Measurements from ENCODE around the gene IKBIP.
"Not testable (repeated sequence)": the region's sequence is repeated elsewhere in the genome, so short reads cannot be mapped to it uniquely, and the experiment has no call there.

The IKBIP gene

DNA sequence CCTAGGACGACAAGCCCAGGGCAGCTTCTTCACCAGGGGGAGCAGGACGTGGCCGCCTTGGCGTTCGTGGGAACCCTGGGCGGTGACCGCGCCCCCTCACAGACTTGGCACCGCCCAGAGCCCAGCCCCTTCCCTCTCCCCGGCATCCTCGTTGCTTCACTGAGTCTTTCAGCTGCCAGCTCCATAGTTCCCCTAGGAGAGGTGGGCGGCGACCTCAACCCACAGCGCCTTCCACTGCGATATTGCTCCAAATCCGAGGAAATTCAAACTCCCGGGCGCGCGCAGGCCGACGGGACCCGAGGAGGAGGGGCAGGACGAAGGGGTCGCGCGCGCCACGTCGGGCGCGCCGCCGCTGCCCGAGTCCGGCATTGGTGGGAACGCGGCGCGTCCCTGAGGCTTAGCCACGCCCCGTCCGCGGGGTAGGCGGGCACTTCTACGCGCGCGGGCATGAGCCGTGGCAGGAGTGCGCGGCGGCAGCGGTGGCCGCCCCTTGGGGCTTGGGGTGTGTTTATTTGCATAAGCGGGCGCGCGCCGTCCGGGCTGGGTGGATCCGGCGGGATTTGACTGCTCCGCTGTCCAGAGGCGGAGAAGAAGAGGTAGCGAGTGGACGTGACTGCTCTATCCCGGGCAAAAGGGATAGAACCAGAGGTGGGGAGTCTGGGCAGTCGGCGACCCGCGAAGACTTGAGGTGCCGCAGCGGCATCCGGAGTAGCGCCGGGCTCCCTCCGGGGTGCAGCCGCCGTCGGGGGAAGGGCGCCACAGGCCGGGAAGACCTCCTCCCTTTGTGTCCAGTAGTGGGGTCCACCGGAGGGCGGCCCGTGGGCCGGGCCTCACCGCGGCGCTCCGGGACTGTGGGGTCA is at the start of gene IKBIP, which contains the start of gene APAF1:
IKBIP (minus strand) TSS at position 77 of the 860 bp plus-strand sequence. CDS start 87 bp downstream, outside the sequence.
APAF1 (plus strand) TSS at position 579 of the 860 bp plus-strand sequence. CDS start 3,070 bp downstream, outside the sequence.
- peak; percentile 93 to 97 for DNase-seq (ENCODE audit: low read depth in 2 of 2)

GRCh38 chr12:98691351-98691750 is 46.8 kb upstream of the IKBIP start:
- DNase-seq (ENCODE audit: low read depth in 2 of 2) = no peak

DNA sequence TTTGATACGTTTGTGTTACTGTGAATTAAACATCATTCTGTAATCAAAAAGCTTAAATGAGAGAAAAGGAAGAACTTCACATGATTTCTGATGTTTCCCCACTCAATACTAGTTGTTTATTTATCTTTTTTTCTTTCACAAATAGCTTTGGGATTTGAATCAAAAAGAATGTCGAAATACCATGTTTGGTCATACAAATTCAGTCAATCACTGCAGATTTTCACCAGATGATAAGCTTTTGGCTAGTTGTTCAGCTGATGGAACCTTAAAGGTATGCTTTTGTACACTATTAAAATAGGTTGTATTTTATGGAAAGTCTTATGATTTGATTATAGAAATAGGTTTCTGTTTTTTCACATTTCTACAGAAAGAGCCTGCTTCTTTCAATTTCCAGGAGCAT is 42.0 kb upstream of the IKBIP start:
- DNase-seq (ENCODE audit: low read depth in 2 of 2) = no peak

GRCh38 chr12:98684199-98684598 is 39.6 kb upstream of the IKBIP start:
- no peak for DNase-seq (ENCODE audit: low read depth in 2 of 2)

DNA sequence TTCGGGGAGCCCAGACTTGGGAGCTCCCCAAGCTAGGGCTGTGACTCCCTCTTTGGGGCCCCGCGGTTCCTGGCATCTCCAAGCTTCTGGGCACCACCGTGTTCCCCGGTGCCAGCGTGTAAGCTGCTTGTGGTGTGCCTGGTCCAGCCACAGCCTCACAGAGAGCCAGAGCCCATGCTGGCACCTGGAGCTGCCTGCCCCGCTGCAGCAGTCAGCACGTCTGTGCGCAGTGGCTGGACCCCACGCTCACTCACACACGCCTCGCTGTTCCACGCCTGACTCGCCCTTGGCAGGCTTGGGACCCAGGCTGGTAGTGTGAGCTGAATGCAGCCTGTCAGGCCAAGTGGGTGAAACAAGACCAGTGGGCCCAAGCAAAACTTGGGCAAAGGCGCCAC is 35.0 kb upstream of the IKBIP start:
- DNase-seq (ENCODE audit: low read depth in 2 of 2) = no peak

GRCh38 chr12:98678946-98679610 is 34.5 kb upstream of the IKBIP start:
- DNase-seq (ENCODE audit: low read depth in 2 of 2) = no peak

DNA sequence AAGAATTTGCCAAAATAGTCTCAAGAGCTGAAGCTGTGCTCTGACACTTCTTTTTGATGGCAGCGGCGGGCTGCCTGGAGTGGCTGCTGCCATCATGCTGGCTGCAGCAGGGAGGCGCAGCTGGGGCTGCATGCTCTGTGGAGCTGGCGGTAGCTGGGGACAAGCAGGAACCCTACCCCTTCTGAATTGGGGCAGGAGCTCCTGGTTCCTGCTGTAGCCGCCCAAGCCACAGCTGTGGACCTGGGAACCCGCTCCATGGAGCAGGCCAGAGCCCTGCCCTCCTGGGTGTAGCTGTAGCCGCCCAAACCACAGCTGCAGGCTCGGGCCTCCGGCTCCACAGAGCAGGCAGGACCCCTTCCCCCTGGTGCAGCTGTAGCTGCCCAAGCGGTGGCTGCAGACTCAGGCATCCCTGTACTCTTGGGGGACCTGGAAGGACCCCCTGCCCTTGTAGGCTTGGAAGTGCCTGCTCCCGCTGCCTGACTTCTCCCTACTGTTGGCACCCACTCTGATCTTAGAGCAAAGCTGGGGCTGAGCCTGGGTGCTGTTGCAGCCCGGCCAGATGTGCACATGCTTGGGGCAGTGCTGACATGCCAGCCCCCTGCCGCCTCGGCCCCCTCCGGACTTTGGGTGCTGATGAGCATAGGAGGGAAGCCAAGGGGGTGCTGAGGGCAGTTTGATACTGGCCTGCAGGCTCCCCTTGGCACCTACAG is 33.8 kb upstream of the IKBIP start:
- no peak for DNase-seq (ENCODE audit: low read depth in 2 of 2)

DNA sequence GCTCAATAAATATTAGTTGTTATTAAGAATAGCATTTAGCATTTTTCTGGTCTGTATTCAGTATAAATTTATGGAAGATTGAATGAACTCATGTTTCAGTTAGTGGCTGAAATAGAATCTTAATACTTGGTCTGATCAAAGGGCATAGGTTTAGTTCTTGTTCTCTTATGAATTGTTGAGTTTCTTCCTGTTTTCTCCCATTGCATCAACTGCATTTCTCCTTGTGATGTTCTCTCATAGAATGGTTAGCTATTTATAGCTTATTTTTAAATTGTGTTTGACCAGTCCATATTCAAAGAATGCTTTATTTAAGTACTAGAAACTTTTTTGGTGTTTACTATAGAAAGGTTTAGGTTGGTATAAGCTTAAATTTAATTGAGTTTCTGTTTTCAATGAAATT is 30.3 kb upstream of the IKBIP start:
- DNase-seq (ENCODE audit: low read depth in 2 of 2) = no peak

GRCh38 chr12:98671459-98671858 is 26.9 kb upstream of the IKBIP start:
- no peak for DNase-seq (ENCODE audit: low read depth in 2 of 2)

GRCh38 chr12:98669751-98670150 is 25.2 kb upstream of the IKBIP start:
- no peak for DNase-seq (ENCODE audit: low read depth in 2 of 2)

DNA sequence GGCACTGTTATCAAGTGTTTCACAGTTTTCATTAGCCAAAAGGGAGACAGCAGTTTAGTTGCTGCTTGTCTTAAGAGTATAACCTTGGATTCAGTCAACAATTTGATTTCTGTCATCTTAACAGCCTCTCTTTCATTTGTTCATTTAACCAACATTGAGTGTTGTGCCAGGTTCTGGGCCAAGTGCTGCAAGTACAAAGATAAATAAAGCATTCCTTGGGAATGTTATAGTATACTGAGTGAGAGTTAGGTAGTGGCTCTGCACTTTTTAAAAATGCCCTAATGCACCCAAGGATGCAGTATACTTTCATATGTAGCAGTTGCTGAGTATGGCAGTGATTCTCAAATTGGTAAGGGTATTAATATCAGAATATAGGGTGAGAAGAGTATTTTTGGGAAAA is 15.9 kb upstream of the IKBIP start:
- DNase-seq (ENCODE audit: low read depth in 2 of 2) = no peak

DNA sequence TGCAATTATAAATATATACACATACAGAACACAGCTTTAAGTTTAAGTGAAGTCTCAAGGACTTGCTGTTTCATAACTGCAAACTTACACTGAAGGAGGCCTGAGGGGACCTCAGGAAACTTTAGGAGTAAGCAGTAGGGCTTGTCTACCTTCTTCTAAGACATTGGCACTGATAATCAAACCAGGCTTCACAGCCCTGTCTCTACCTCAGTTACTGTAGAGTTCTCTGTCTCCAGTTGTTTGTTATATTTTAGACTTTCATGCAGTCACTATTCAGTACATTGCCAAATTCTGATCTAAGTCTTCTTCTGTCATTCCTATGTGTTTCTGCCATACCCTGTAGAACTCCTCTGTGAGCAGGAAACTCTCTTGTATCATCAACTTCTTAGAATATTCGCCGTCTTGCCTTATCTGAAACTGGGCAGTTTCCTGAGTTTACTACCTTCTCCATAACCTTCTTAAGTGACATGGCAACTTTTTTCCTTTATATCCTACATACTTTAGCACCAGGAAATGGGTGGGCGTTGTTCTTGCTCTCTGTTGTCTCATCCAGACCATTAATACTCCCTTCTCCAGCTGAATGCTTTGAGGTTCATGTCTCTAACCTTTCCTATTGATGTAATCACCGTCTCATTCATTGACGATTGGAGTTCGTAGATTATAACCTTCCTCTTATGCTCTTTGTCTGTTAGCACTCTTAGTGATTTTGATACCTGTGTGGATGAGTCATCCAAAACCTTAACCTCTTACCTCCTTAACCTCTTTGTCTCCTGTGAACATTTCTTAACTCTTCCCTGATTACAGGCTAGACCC is 11.9 kb upstream of the IKBIP start:
- no peak for DNase-seq (ENCODE audit: low read depth in 2 of 2)

DNA sequence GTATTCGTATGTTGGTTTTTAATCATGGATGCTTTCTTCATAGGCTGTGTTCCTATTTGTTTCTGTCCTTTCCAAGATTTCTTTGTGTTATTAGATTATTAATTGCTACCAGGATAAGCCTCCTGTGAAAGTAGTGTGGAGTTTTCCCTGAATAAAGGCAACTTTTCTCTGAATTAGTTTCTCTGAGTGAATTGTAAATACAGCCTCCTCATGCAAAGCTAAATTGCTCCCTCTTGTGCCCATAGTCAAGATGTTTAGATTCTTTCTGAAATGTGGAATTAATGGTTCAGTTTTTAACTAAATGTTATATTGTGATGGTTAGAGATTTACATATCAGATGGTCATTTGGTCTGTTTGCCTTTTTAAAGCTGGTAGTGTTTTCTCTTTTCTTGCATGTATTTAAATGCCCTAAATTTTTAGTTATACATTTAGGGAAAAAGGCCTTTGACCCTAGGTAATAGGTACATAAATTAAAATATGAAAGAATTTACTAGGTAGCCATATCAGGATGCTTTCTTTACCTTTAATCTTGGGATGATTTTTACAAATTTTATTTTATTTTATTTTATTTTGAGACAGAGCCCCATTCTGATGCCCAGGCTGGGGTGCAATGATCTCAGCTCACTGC is 9.4 kb upstream of the IKBIP start:
- DNase-seq (ENCODE audit: low read depth in 2 of 2) = no peak

GRCh38 chr12:98651328-98651727 is 6.7 kb upstream of the IKBIP start:
- no peak for DNase-seq (ENCODE audit: low read depth in 2 of 2)

- DNase-seq (ENCODE audit: low read depth in 2 of 2) = no peak
Observed at GRCh38 chr12:98646294-98647090, 1.9 kb upstream of the IKBIP start.

GRCh38 chr12:98645572-98646067 is 1.0 kb upstream of the IKBIP start:
- no peak for DNase-seq (ENCODE audit: low read depth in 2 of 2)

DNA sequence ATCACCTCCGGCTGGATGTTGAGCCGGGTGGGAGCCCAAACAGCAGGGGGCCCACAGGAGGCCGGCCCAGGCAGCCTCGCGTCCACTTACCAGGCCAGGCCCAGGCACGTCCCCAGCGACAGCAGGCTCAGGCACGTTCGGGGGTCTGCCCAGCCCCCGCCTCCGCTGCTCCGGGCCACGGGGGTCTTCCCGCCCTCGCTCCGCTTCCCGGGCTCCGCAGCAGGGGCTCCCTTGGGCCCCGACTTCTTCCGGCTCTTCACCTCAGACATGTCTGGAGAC is 216 bp downstream of the IKBIP start:
- DNase-seq (ENCODE audit: low read depth in 2 of 2) = no peak

DNA sequence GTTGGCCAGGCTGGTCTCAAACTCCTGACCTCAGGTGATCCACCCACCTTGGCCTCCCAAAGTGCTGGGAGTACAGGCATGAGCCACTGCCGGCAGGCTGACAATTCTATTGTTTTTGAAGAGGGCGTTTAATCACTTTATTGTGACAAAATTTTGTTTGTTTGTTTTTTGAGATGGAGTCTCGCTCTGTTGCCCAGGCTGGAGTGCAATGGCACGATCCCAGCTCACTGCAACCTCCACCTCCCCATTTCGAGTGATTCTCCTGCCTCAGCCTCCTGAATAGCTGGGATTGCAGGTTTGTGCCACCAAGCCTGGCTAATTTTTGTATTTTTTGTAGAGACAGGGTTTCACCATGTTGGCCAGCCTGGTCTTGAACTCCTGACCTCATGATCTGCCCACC is 1.8 kb downstream of the IKBIP start:
- DNase-seq (ENCODE audit: low read depth in 2 of 2) = not testable (repeated sequence)

DNA sequence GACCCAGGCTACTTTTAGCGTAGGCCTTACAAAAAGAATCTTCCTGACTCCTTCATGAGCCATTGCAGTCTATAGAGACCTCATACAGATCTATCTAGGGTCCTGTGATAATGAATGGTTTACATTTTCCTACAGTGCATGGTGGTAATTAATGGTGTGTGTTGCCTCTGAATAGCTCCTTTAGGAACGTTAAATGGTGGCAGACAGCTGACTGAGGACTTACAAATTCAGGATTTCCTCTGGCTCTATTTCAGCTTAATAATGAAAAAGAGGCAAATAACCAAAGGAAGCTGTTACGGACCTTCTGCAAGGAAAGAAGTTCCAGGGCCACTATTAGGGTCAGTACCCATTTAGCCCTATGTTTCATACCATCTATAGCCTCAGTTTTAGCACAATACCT is 5.1 kb downstream of the IKBIP start:
- no peak for DNase-seq (ENCODE audit: low read depth in 2 of 2)

DNA sequence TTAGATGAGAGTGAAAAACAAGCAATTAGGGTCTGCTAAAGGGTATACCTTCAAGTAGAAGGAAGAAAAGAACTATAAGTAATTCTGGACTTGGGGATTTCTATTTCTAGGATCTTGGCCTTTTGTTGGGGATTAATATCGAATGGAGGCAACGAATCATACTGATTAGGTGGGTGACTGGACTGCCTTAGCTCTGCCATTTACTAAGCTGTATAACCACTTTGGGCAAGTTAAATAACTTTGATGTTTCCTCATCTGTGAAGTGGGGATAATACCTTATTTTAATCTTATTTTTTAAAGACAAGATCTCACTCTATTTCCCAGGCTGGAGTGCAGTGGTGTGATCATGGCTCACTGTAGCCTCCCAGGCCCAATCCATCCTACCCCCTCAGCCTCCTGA is 6.6 kb downstream of the IKBIP start:
- DNase-seq (ENCODE audit: low read depth in 2 of 2) = no peak
